GM06990 (cell line): ENCODE results near the gene SLC3A2.

Experiments
- DNase-seq: peaks from one replicate; pipeline ENCODE4 v3.0.0-alpha.2; 2011; ENCODE audit not compliant: insufficient read length; ENCODE audit errors: extremely low read depth
- H3K27me3 ChIP-seq: replicated peaks from 2 replicates; pipeline ENCODE4 v1.6.0; 2011; ENCODE audit warnings: low read length; ENCODE audit not compliant: control insufficient read depth, insufficient read depth
- H3K36me3 ChIP-seq: 2 replicates; pipeline ENCODE4 v1.5.1; 2011; ENCODE audit warnings: low read length; ENCODE audit not compliant: control insufficient read depth, insufficient read depth
- H3K4me3 ChIP-seq: replicated peaks from 2 replicates; pipeline ENCODE4 v1.5.1; 2011; ENCODE audit warnings: low read depth, mild to moderate bottlenecking, control low read depth, low read length
- CTCF ChIP-seq: IDR thresholded peaks from 2 replicates; pipeline ENCODE4 v1.5.1; 2011; ENCODE audit warnings: low read length, control low read depth, mild to moderate bottlenecking, inconsistent platforms; ENCODE audit not compliant: insufficient read depth, poor library complexity, severe bottlenecking

The SLC3A2 gene

GRCh38 chr11:62863687-62864335, 16.9 kb upstream of the SLC3A2 start:
- no peak overlapping the region for H3K4me3 ChIP-seq
- H3K36me3 ChIP-seq: no peaks in the 10 kb centered on the region
- no peaks in the 10 kb centered on the region for H3K27me3 ChIP-seq
- no peak for TF ChIP-seq CTCF
- DNase-seq: no peak

- H3K36me3 ChIP-seq: no peaks in the 10 kb centered on the region
- TF ChIP-seq CTCF: no peak
- no peaks in the 10 kb centered on the region for H3K27me3 ChIP-seq
- DNase-seq: no peak
- H3K4me3 ChIP-seq: no peak overlapping the region
These were observed 15.1 kb upstream of the SLC3A2 start for GRCh38 chr11:62865635-62866034.

- Histone ChIP-seq H3K36me3 (peaks cover 4% of the 10 kb centered on the region), H3K27me3 (no peaks in the 10 kb centered on the region), H3K4me3 (no peak overlapping the region)
- TF ChIP-seq CTCF: no peak
- no peak for DNase-seq
These were observed 5.8 kb upstream of the SLC3A2 start for GRCh38 chr11:62874851-62875250.

- Histone ChIP-seq H3K27me3 (no peaks in the 10 kb centered on the region), H3K4me3 (no peak overlapping the region), H3K36me3 (peaks cover 4% of the 10 kb centered on the region)
- DNase-seq: no peak
- TF ChIP-seq CTCF: no peak
These were observed 4.8 kb upstream of the SLC3A2 start for GRCh38 chr11:62875698-62876478.

- no peaks in the 10 kb centered on the region for H3K27me3 ChIP-seq
- no peak overlapping the region for H3K4me3 ChIP-seq
- DNase-seq: no peak
- TF ChIP-seq CTCF: no peak
- H3K36me3 ChIP-seq: peaks cover 4% of the 10 kb centered on the region
These were observed 4.0 kb upstream of the SLC3A2 start for GRCh38 chr11:62876712-62877111.
